ENCODE measurements around the gene DSTYK. TPM values are rescaled to one million over a fixed set of nuclear protein-coding genes. Genes with fewer than 3 reads are reported as not detected.
"Not testable (repeated sequence)": the region's sequence is repeated elsewhere in the genome, so short reads cannot be mapped to it uniquely, and the experiment has no call there.

The DSTYK gene
- total RNA-seq, 2 donors from 2014 or later: 6.5 to 8.6 TPM

GRCh38 chr1:205235951-205236350 lies 24.4 kb upstream of the DSTYK start:
- intact Hi-C loops (cut with DNase I): no loop called here
- 82 to 92% methylated on average over 6 of the region's 6 CpGs for WGBS, 2 donors
- no peaks in the 10 kb centered on the region for H3K36me3 ChIP-seq (replicated peaks in 1 of 2; ENCODE audit: insufficient read depth in 1 of 2, low read depth in 2 of 2)
- no peaks in the 10 kb centered on the region for H3K4me1 ChIP-seq
- H3K27me3 ChIP-seq: no peaks in the 10 kb centered on the region
- TF ChIP-seq POLR2A (IDR thresholded peaks at IDR 0.05): no peak
- TF ChIP-seq CTCF (IDR thresholded peaks at IDR 0.05): no peak
- no peaks in the 10 kb centered on the region for H3K9me3 ChIP-seq
- no peak overlapping the region for H3K27ac ChIP-seq
- H3K4me3 ChIP-seq: no peak overlapping the region
- no peak for DNase-seq
- ATAC-seq: no peak

- H3K36me3 ChIP-seq (replicated peaks in 1 of 2; ENCODE audit: insufficient read depth in 1 of 2, low read depth in 2 of 2); DNase-seq; H3K9me3 ChIP-seq; ATAC-seq; H3K27ac ChIP-seq; H3K27me3 ChIP-seq; H3K4me3 ChIP-seq; intact Hi-C loops (cut with DNase I): not testable (repeated sequence)
- 91 to 93% methylated on average over 6 to 7 of the region's 7 CpGs for WGBS, 2 donors
- H3K4me1 ChIP-seq: peaks cover 14% of the 10 kb centered on the region
Measured at GRCh38 chr1:205233986-205234385, 22.5 kb upstream of the DSTYK start.

GRCh38 chr1:205232945-205233397 lies 21.5 kb upstream of the DSTYK start:
- Histone ChIP-seq H3K4me3 (no peak overlapping the region), H3K9me3 (no peaks in the 10 kb centered on the region), H3K36me3 (replicated peaks in 1 of 2; ENCODE audit: insufficient read depth in 1 of 2, low read depth in 2 of 2) (no peaks in the 10 kb centered on the region), H3K27ac (no peak overlapping the region), H3K4me1 (peaks cover 23% of the 10 kb centered on the region), H3K27me3 (no peaks in the 10 kb centered on the region)
- ATAC-seq (no peak), DNase-seq (no peak)
- 66 to 79% methylated on average over 3 of the region's 3 CpGs for WGBS, 2 donors
- TF ChIP-seq CTCF (IDR thresholded peaks at IDR 0.05) (no peak), POLR2A (IDR thresholded peaks at IDR 0.05) (no peak)
- intact Hi-C loops (cut with DNase I): no loop called here

GRCh38 chr1:205232127-205232820 lies 20.8 kb upstream of the DSTYK start:
- 88 to 89% methylated on average over 7 of the region's 7 CpGs for WGBS, 2 donors
- TF ChIP-seq CTCF (IDR thresholded peaks at IDR 0.05) (no peak), POLR2A (IDR thresholded peaks at IDR 0.05) (no peak)

GRCh38 chr1:205230982-205231381 lies 19.5 kb upstream of the DSTYK start:
- Histone ChIP-seq H3K9me3 (no peaks in the 10 kb centered on the region), H3K4me1 (peaks cover 29% of the 10 kb centered on the region), H3K27me3 (no peaks in the 10 kb centered on the region), H3K36me3 (replicated peaks in 1 of 2; ENCODE audit: insufficient read depth in 1 of 2, low read depth in 2 of 2) (no peaks in the 10 kb centered on the region), H3K4me3 (no peak overlapping the region), H3K27ac (no peak overlapping the region)
- no peak for DNase-seq
- TF ChIP-seq CTCF (IDR thresholded peaks at IDR 0.05): no peak
- no peak for TF ChIP-seq POLR2A (IDR thresholded peaks at IDR 0.05)
- ATAC-seq: no peak
- WGBS, 2 donors: 78 to 87% methylated on average over 4 to 5 of the region's 5 CpGs
- intact Hi-C loops (cut with DNase I): no loop called here

More at GRCh38 chr1:205232127-205232820, 20.8 kb upstream of the DSTYK start:
- DNase-seq: no peak
- no peak overlapping the region for H3K27ac ChIP-seq
- no peaks in the 10 kb centered on the region for H3K36me3 ChIP-seq (replicated peaks in 1 of 2; ENCODE audit: insufficient read depth in 1 of 2, low read depth in 2 of 2)
- H3K27me3 ChIP-seq: no peaks in the 10 kb centered on the region
- intact Hi-C loops (cut with DNase I): no loop called here
- ATAC-seq: no peak
- H3K4me3 ChIP-seq: no peak overlapping the region
- peaks cover 26% of the 10 kb centered on the region for H3K4me1 ChIP-seq
- no peaks in the 10 kb centered on the region for H3K9me3 ChIP-seq

All from body of pancreas (tissue), 4 donors.